GM21717 (cell line): ENCODE data around the gene UQCC2.

Source experiments
- ATAC-seq: cut with Tn5 transposase; IDR thresholded peaks from one replicate; pipeline ENCODE4 v1.9.1; 2021; ENCODE audit warnings: mild to moderate bottlenecking, moderate library complexity; ENCODE audit not compliant: unreplicated experiment

UQCC2 gene

GRCh38 chr6:33708516-33709204, 2.8 kb downstream of the UQCC2 start:
- ATAC-seq: no peak

DNA sequence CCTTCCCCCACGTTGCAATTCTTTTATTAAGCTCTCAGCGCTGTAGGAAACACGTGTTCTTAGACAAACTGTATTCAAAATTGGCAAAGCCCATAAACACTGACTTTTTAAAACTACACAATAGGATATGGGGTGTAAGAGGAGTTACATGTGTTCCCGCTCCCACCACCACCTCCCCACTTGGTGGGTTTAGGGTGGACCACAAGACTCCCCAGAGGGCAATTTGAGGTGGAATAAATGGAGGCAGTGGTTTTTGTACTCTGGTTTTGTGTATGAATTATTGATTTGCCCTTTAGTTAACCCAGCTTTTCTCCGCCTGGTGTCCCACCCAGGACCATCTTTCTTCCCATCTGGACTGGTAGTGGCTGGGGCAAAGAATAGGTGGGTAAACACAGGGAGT, 3.7 kb downstream of the UQCC2 start:
- ATAC-seq: no peak

- ATAC-seq: no peak
Measured at GRCh38 chr6:33705955-33706725, 5.4 kb downstream of the UQCC2 start.

GRCh38 chr6:33705268-33705885, 6.1 kb downstream of the UQCC2 start:
- ATAC-seq: no peak

DNA sequence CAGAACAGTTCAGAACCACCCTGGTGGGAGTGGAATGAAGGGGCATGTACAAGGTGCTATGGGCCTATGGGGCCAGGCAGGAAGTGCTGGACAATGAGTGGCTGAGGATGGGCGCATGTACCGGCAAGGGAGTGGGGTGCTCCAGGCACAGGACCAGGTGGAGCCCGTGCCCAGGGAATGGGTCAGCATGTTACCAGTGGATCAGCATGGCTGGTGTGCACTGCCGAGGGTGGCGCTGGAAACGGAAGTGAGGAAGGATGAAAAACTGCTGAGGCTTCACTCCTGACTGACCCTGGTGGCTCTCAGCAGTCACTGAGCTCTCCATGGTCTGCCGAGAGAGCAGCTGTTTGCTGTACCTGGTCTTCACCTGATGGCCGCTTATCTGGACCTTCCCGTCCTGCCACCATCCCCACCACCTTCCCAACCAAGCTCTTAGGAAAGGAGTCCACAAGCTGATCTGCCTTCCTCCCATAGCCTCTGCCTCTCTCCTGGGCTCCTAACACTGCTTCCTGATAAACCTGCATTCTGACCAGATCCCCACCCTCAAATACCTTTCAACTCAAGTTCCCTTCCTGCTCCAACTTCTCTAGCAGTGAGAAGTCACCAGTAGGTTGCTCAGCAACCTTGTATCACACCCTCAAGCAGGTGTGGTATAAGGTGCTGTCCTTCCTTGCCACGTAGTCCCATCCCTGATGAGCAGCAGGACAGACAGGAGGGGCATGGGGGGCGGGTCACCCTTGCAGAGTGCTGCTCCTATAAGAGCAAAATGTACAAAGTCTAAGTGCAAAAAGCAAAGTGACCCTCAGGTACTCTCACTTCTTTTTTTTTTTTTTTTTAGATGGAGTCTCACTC, 7.1 kb downstream of the UQCC2 start:
- ATAC-seq: no peak

DNA sequence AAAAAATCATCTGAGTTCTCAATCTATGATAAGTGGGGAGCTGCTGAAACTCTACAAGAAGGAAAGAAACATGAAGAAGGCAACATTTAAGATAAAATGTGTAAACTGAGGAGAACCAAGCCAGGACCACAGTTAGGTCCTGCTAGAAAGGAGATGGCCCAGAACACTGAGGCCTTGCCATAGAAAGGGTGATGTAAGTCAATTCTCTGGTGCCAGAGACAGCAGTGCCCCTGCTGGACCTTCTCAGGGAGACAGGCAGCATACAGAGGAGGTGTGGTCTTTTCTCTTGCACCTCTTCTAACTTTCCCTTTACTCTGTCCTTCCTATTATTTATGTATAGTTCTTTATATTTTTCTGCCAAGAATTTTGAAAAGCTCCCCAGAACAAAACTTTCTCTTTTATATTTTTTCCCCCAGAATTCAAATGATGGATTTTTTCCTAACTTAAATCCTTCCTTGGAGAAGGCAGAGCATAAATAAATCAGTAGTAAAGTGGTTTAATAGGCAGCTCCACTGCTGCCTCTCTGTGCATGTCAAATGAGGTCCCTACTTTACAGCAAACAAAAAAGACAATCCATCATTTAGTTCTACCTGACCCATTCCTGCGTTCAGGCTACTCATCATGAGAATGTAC, 9.0 kb downstream of the UQCC2 start:
- ATAC-seq: no peak

- ATAC-seq: no peak
Measured at GRCh38 chr6:33700391-33701050, 11.0 kb downstream of the UQCC2 start.

DNA sequence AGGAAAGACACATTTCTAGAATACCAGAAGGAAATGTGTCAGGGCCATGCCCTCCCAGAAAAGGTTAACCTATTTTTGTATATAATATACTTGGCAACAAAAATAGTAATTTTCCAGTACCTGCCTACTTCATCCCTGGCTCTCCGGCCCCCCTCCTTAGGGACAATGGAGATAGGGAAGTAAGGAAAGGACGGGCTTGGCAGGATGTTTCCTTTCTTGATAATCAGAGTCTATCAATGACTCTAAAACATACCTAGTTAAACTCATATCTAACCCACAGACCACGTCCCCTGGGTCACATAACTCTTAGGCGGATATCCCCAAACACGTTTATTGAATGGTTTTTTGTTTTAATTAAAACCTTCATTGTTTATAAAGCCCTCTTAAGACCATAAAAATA, 11.8 kb downstream of the UQCC2 start:
- ATAC-seq: no peak

GRCh38 chr6:33699131-33699530, 12.4 kb downstream of the UQCC2 start:
- ATAC-seq: no peak

GRCh38 chr6:33698494-33698893, 13.0 kb downstream of the UQCC2 start:
- ATAC-seq: no peak

GRCh38 chr6:33697845-33698244, 13.7 kb downstream of the UQCC2 start:
- no peak for ATAC-seq

- no peak for ATAC-seq
Measured at GRCh38 chr6:33696548-33697518, 14.7 kb downstream of the UQCC2 start.

DNA sequence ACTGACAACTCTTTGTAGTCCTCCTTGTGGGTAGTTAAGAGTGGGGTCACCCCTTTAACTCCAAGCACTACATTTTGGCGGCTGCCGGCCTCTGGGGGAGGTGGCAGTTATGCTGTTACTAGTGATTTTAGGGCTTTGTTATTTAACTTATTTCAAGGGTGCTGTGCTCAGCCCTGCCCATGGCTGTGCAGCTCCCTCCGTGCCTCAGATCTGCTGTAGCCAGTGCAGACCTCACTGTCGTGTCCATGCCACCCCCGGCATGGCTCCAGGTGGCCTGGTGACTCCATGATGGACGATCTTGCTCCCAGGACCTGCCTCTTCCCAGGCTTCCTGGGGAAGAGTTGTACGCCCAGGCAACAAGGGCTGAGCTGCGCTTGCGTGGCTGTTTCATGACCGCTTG, 15.4 kb downstream of the UQCC2 start:
- ATAC-seq: no peak

- no peak for ATAC-seq
Measured at GRCh38 chr6:33695451-33695887, 16.0 kb downstream of the UQCC2 start.

- no peak for ATAC-seq
Measured at GRCh38 chr6:33694977-33695376, 16.5 kb downstream of the UQCC2 start.

DNA sequence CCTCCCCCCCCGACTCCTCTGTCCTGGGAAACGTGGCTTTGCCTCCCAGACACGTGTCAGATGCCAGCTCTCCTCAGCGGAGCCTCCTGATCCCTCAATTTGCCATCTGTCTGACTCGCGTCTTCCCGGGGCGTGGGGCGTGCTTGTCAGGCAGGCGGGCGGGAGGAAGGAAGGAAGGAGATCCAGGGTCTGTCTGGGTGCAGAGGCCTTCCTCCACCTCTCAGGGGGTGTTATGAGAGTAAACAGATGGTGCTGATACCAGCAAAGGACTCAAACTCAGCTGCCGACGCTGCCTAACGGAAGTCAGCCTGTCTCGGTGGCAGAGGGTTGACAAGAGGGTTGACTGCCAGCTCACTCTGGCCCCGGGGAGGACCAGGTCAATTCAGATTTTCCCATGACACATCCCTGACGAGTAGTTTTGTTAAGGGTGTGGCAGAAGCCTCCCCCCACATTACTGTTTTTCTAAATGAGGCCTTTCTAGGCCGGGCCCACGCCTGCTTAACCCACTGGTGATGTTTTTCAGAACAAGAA, 17.0 kb downstream of the UQCC2 start:
- no peak for ATAC-seq

GRCh38 chr6:33693186-33694105, 18.1 kb downstream of the UQCC2 start:
- no peak for ATAC-seq

- no peak for ATAC-seq
Measured at GRCh38 chr6:33692760-33693158, 18.7 kb downstream of the UQCC2 start.
